Lower leg skin (tissue), 4 donors: ENCODE data around the gene C1QTNF9B. TPM values are rescaled to one million over a fixed set of nuclear protein-coding genes. Genes with fewer than 3 reads are reported as not detected.
"Not testable (repeated sequence)": the region's sequence is repeated elsewhere in the genome, so short reads cannot be mapped to it uniquely, and the experiment has no call there.

Source experiments
- DNase-seq, 2 donors: peaks; one replicate each; pipeline ENCODE4 v3.0.0-alpha.2; 2019; ENCODE audit warnings: low spot score in 2 of 2
- H3K4me3 ChIP-seq: fragments of 200-600 bp; sonication (generic); 2 replicates; pipeline ENCODE4 v1.5.1; 2017; ENCODE audit warnings: mild to moderate bottlenecking, low read depth; ENCODE audit not compliant: poor library complexity, severe bottlenecking
- POLR2A ChIP-seq, 2 donors: fragments of 450-650 bp; IDR thresholded peaks; one replicate each; pipeline ENCODE4 v1.6.1; 2016 to 2017; ENCODE audit warnings: antibody characterized with exemption in 2 of 2, mild to moderate bottlenecking in 1 of 2, moderate library complexity in 1 of 2
- WGBS, 2 donors: methylation state at CpG; one replicate each; pipeline ENCODE4 v1.1.5; 2018; 5-methylcytosine and 5-hydroxymethylcytosine counted together
- intact Hi-C: fragments of 100-400 bp; cut with DNase I; formaldehyde crosslinking; loops from one replicate; pipeline ENCODE4 v1.15.0; 2023; ENCODE audit warnings: low total_unique reads
- total RNA-seq, 4 donors: library from RNA; depleted of rRNA; stranded (reverse); fragments of >200 nt; gene quantifications; one replicate each; pipeline ENCODE4 v1.1.0, GENCODE V29; 2016
- TF ChIP-seq, protein P1 (sequence below), 3 donors: fragments of 450-650 bp; IDR thresholded peaks; one replicate each; pipeline ENCODE4 v1.5.1; 2016; ENCODE audit warnings: antibody characterized with exemption in 3 of 3, mild to moderate bottlenecking in 3 of 3, moderate library complexity in 2 of 3

Gene C1QTNF9B
- total RNA-seq, 4 donors from 2014 or later: not detected

DNA sequence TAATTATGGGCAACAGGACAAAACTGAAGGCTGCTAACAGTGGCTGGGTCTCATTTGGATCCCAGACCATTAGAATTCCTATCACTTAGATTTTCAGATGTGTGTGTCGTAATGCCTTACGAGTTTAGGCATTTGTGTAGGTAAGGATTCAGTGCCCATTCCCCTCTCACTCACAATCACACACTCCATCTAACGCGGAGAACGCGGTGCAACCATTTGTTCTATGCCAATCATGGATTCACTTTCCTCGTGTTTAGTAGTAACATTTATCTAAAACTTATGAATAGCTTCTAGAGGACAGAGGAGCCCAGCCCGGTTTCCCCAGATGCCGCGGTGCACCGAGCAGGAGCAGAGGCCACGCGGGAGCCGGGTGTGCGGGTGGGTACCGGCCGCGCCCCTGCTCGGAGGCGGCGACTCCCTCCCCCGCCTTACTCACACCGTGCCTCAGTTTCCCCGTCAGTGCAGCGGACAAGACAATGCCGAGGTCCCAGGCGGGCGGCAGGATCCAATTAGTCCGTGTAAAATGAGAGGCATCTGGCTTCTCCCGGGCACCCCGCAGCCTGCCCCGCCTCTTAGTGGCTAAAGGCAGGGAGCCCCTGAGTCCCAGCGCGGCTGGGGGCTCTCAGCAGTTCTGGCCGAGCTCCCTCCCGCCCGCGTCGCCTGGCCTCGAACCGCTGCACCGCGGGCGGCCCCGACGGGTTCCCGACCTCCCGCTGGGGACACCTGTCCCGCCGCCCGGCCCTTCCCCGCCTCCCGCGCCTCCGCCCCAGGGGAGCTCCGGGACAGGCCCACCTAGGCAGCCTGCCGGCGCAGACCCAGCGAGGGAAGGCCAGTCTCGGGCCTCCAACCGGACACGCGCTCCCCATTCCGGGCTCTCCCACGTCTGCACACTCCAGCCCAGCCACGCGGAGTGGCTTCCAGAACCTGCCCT lies 5.9 kb upstream of the C1QTNF9B start:
- intact Hi-C loops: no loop called here
- no peak for DNase-seq
- no peak overlapping the region for H3K4me3 ChIP-seq
- TF ChIP-seq POLR2A (IDR thresholded peaks at IDR 0.05): no peak
- TF ChIP-seq, protein P1, sequence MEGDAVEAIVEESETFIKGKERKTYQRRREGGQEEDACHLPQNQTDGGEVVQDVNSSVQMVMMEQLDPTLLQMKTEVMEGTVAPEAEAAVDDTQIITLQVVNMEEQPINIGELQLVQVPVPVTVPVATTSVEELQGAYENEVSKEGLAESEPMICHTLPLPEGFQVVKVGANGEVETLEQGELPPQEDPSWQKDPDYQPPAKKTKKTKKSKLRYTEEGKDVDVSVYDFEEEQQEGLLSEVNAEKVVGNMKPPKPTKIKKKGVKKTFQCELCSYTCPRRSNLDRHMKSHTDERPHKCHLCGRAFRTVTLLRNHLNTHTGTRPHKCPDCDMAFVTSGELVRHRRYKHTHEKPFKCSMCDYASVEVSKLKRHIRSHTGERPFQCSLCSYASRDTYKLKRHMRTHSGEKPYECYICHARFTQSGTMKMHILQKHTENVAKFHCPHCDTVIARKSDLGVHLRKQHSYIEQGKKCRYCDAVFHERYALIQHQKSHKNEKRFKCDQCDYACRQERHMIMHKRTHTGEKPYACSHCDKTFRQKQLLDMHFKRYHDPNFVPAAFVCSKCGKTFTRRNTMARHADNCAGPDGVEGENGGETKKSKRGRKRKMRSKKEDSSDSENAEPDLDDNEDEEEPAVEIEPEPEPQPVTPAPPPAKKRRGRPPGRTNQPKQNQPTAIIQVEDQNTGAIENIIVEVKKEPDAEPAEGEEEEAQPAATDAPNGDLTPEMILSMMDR (IDR thresholded peaks at IDR 0.05): no peak
- WGBS, 2 donors: 10 to 11% methylated on average over 41 to 47 of the region's 67 CpGs

GRCh38 chr13:23901365-23901764 lies 4.1 kb upstream of the C1QTNF9B start:
- TF ChIP-seq POLR2A (IDR thresholded peaks at IDR 0.05): no peak
- TF ChIP-seq, protein P1 (IDR thresholded peaks at IDR 0.05): no peak
- 82 to 89% methylated on average over 4 of the region's 4 CpGs for WGBS, 2 donors
- intact Hi-C loops: no loop called here
- no peak overlapping the region for H3K4me3 ChIP-seq
- DNase-seq: no peak

DNA sequence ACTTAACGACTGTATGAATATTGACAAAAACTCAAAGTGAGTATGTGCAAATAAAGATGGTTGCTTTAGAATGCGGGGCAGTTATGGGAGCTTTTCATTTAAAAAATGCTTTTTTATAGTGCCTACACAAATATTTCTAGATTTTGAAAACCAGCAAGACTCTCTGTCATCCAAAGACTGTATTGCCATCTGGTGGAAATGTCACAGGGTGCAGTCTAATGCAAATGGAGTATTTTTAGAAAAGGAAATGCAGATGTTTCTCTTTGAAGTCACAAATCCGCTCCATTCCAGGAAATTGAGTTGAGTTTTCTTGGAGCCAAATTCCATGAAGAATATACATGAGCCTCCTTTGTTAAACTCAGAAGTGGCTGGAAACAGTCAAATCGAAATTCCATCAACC lies 2.3 kb upstream of the C1QTNF9B start:
- intact Hi-C loops: no loop called here
- H3K4me3 ChIP-seq: no peak overlapping the region
- no peak for DNase-seq
- no peak for TF ChIP-seq POLR2A (IDR thresholded peaks at IDR 0.05)
- WGBS, 2 donors: 14 to 19% methylated on average over 4 of the region's 4 CpGs

GRCh38 chr13:23898101-23898500 lies 799 bp upstream of the C1QTNF9B start:
- no peak overlapping the region for H3K4me3 ChIP-seq
- intact Hi-C loops: no loop called here
- no peak for DNase-seq
- WGBS, 2 donors: 73 to 80% methylated on average over 8 of the region's 8 CpGs
- no peak for TF ChIP-seq POLR2A (IDR thresholded peaks at IDR 0.05)
- TF ChIP-seq, protein P1 (IDR thresholded peaks at IDR 0.05): no peak

GRCh38 chr13:23894746-23895145 lies 2.6 kb downstream of the C1QTNF9B start:
- 88% methylated on average over 8 to 9 of the region's 12 CpGs for WGBS, 2 donors
- intact Hi-C loops, DNase-seq, H3K4me3 ChIP-seq: not testable (repeated sequence)

- DNase-seq, intact Hi-C loops: not testable (repeated sequence)
- 40 to 84% methylated on average over 1 to 4 of the region's 4 CpGs for WGBS, 2 donors
These were observed 3.5 kb downstream of the C1QTNF9B start for GRCh38 chr13:23893791-23894190.

GRCh38 chr13:23889615-23890607 lies 7.4 kb downstream of the C1QTNF9B start:
- 23 to 25% methylated on average over 15 of the region's 15 CpGs for WGBS, 2 donors
- H3K4me3 ChIP-seq: no peak overlapping the region
- intact Hi-C loops: no loop called here
- no peak for TF ChIP-seq POLR2A (IDR thresholded peaks at IDR 0.05)
- TF ChIP-seq, protein P1 (IDR thresholded peaks at IDR 0.05): no peak
- DNase-seq: no peak

More at GRCh38 chr13:23893791-23894190, 3.5 kb downstream of the C1QTNF9B start:
- not testable (repeated sequence) for H3K4me3 ChIP-seq
